ENCODE measurements around the gene MYO1D.

Gene MYO1D

GRCh38 chr17:32869345-32870026, 7.4 kb downstream of the MYO1D start:
- H3K79me2 ChIP-seq (ENCODE audit: low read length), result peaks cover 99% of the 10 kb centered on the region
- no peak for DNase-seq

DNA sequence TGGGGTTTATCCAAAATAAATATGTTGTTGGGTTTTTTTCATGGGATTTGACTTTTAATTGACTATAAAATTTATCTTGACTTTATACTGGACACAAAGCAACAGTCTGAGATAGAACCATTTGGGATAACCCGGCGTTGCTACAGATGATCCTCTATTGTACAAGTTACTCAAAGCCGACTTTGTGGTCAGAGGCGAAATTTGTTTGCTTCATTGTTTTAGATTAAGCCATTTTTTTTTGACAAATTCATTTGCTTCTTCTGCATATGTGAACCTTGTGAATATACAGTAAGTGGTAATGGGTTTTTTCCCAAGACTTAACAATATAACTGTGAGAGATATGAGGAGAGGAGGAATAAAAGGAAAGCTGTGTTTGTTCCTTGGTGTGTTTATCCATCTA, 11.8 kb downstream of the MYO1D start:
- no peak overlapping the region for H3K4me3 ChIP-seq (ENCODE audit: low read length)
- H3K4me1 ChIP-seq (ENCODE audit: low read length), result peaks cover 31% of the 10 kb centered on the region
- H3K9me3 ChIP-seq (replicated peaks; ENCODE audit: insufficient read depth, low read length), result no peaks in the 10 kb centered on the region
- H3K36me3 ChIP-seq (replicated peaks; ENCODE audit: insufficient read depth, low read length), result no peaks in the 10 kb centered on the region
- H3K9me2 ChIP-seq (replicated peaks; ENCODE audit: insufficient read depth, low read length), result no peaks in the 10 kb centered on the region
- no peak overlapping the region for H2AFZ ChIP-seq (ENCODE audit: low read length)
- no peak overlapping the region for H3K9ac ChIP-seq (ENCODE audit: low read length)
- no peaks in the 10 kb centered on the region for H3K27me3 ChIP-seq (replicated peaks; ENCODE audit: insufficient read depth, low read length)
- H4K20me1 ChIP-seq (ENCODE audit: insufficient read depth, low read length), result no peaks in the 10 kb centered on the region
- no peak overlapping the region for H3K4me2 ChIP-seq (ENCODE audit: low read depth, low read length)
- TF ChIP-seq EZH2 (optimal IDR thresholded peaks at IDR 0.05; ENCODE audit: low read depth, low read length), result no peak
- no peak for TF ChIP-seq EZH2phosphoT487 (IDR thresholded peaks at IDR 0.05; ENCODE audit: low read length)
- TF ChIP-seq, protein P1, sequence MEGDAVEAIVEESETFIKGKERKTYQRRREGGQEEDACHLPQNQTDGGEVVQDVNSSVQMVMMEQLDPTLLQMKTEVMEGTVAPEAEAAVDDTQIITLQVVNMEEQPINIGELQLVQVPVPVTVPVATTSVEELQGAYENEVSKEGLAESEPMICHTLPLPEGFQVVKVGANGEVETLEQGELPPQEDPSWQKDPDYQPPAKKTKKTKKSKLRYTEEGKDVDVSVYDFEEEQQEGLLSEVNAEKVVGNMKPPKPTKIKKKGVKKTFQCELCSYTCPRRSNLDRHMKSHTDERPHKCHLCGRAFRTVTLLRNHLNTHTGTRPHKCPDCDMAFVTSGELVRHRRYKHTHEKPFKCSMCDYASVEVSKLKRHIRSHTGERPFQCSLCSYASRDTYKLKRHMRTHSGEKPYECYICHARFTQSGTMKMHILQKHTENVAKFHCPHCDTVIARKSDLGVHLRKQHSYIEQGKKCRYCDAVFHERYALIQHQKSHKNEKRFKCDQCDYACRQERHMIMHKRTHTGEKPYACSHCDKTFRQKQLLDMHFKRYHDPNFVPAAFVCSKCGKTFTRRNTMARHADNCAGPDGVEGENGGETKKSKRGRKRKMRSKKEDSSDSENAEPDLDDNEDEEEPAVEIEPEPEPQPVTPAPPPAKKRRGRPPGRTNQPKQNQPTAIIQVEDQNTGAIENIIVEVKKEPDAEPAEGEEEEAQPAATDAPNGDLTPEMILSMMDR (IDR thresholded peaks at IDR 0.05; ENCODE audit: low read length), result no peak
- H3K27ac ChIP-seq (ENCODE audit: low read length), result no peak overlapping the region
- peaks cover 26% of the 10 kb centered on the region for H3F3A ChIP-seq (ENCODE audit: insufficient read depth, low read length)
- peaks cover 96% of the 10 kb centered on the region for H3K79me2 ChIP-seq (ENCODE audit: low read length)
- DNase-seq, result no peak

More at GRCh38 chr17:32869345-32870026, 7.4 kb downstream of the MYO1D start:
- no peak for TF ChIP-seq EZH2 (optimal IDR thresholded peaks at IDR 0.05; ENCODE audit: low read depth, low read length)
- TF ChIP-seq, protein P1 (IDR thresholded peaks at IDR 0.05; ENCODE audit: low read length), result no peak
- no peak for TF ChIP-seq EZH2phosphoT487 (IDR thresholded peaks at IDR 0.05; ENCODE audit: low read length)
- Histone ChIP-seq H3K4me1 (ENCODE audit: low read length) (0 out of 2 replicates have a peak, but pooled peaks cover 12% of the 10 kb centered on the region), H3K27me3 (replicated peaks; ENCODE audit: insufficient read depth, low read length) (no peaks in the 10 kb centered on the region), H3K9me2 (replicated peaks; ENCODE audit: insufficient read depth, low read length) (no peaks in the 10 kb centered on the region), H3K27ac (ENCODE audit: low read length) (no peak overlapping the region), H3K4me3 (ENCODE audit: low read length) (no peak overlapping the region), H3K36me3 (replicated peaks; ENCODE audit: insufficient read depth, low read length) (no peaks in the 10 kb centered on the region), H3K4me2 (ENCODE audit: low read depth, low read length) (no peak overlapping the region), H2AFZ (ENCODE audit: low read length) (no peak overlapping the region), H3K9me3 (replicated peaks; ENCODE audit: insufficient read depth, low read length) (no peaks in the 10 kb centered on the region), H3K9ac (ENCODE audit: low read length) (no peak overlapping the region), H4K20me1 (ENCODE audit: insufficient read depth, low read length) (0 out of 2 replicates have a peak, but pooled peaks cover 5% of the 10 kb centered on the region), H3F3A (ENCODE audit: insufficient read depth, low read length) (no peaks in the 10 kb centered on the region)

DNA sequence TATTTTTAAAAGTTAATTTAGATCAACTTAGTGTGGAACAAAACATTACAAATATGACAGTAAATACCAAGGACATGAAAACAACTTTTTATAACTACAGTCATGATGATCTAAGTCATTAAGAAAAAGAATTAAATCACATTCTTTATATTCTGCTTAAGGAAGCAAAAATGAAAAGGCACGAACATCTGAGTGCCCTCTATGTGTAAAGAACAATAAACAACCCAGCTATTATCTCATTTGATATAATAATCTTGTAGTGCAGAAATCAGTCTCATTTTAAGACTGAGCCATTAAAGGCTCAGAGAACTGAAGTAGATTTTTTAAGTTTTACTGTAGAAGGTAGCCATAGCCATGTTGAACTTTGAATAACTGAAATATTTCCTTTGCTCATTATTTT, 13.4 kb downstream of the MYO1D start:
- peak overlapping the region; percentile 42; the same call in 1 of the 2 replicates for H3K9ac ChIP-seq (ENCODE audit: low read length)
- H3K4me1 ChIP-seq (ENCODE audit: low read length), result peaks cover 35% of the 10 kb centered on the region
- H3K79me2 ChIP-seq (ENCODE audit: low read length), result peaks cover 96% of the 10 kb centered on the region
- peaks cover 26% of the 10 kb centered on the region for H3F3A ChIP-seq (ENCODE audit: insufficient read depth, low read length)
- H3K9me3 ChIP-seq (replicated peaks; ENCODE audit: insufficient read depth, low read length), result no peaks in the 10 kb centered on the region
- TF ChIP-seq EZH2 (optimal IDR thresholded peaks at IDR 0.05; ENCODE audit: low read depth, low read length) (no peak), EZH2phosphoT487 (IDR thresholded peaks at IDR 0.05; ENCODE audit: low read length) (no peak)
- TF ChIP-seq, protein P1 (IDR thresholded peaks at IDR 0.05; ENCODE audit: low read length), result no peak
- peak overlapping the region; percentile 13 for H3K4me3 ChIP-seq (ENCODE audit: low read length)
- peak overlapping the region; percentile 62 for H3K4me2 ChIP-seq (ENCODE audit: low read depth, low read length)
- H3K27ac ChIP-seq (ENCODE audit: low read length), result peak overlapping the region; percentile 74; the same call in 1 of the 2 replicates
- no peaks in the 10 kb centered on the region for H3K36me3 ChIP-seq (replicated peaks; ENCODE audit: insufficient read depth, low read length)
- H2AFZ ChIP-seq (ENCODE audit: low read length), result no peak overlapping the region
- H3K27me3 ChIP-seq (replicated peaks; ENCODE audit: insufficient read depth, low read length), result no peaks in the 10 kb centered on the region
- no peaks in the 10 kb centered on the region for H4K20me1 ChIP-seq (ENCODE audit: insufficient read depth, low read length)
- no peak for DNase-seq
- no peaks in the 10 kb centered on the region for H3K9me2 ChIP-seq (replicated peaks; ENCODE audit: insufficient read depth, low read length)

All from MM.1S (cell line).